Activated CD8-positive, alpha-beta memory T cell treated with anti-CD3 and anti-CD28 coated beads for 24 hours (primary cell): ENCODE data around the gene GADD45G.

Experiments used
- DNase-seq: peaks from one replicate; pipeline ENCODE4 v3.0.0-alpha.2; 2020

The GADD45G gene

DNA sequence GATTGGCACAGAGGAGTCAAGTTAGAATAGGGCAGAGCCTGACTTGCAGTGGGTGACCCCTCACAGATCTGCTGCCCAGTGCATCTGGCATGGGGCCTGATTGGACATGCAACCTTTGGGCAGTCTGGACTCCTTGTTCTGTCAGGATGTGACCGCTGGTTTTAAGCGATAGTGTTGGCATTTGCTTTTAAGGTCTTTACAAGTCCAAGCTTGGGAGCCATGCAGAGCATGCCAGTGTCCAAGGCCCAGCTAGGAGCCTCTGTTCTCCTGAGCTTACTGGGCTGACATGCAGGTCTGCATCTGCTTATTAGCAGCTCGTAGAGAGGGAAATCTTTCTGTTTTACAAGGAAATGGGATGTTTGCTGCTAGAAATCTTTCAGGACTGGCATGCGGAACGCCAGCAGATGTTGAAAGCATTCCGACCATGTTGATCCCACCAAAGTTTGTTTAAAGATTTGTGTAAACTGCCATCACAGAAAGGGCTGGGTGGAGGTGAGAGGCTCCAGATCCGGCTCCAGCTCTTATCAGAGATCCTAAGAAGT lies 27.5 kb downstream of the GADD45G start:
- no peak for DNase-seq

DNA sequence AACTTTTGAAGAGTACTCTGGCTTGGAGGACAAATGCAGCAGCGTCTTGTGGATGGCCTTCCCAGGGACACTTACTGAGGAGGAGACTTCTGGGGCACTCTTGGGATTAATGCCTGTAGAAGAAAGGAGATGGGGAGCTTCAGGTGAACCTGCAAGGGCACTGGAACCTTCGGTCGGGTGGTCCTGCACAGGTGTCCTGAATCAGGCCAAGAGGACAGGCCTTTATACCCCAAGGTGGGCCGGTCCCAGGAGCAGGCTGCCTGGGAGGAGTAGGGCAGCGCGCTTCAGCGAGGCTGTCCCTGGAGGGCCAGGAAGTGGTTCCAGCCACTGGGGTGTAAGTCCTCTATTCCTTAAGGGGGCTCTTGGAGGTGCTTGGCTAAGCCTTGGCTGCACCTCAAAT lies 27.9 kb downstream of the GADD45G start:
- DNase-seq, result no peak

GRCh38 chr9:89633404-89633803 lies 28.6 kb downstream of the GADD45G start:
- DNase-seq, result no peak

DNA sequence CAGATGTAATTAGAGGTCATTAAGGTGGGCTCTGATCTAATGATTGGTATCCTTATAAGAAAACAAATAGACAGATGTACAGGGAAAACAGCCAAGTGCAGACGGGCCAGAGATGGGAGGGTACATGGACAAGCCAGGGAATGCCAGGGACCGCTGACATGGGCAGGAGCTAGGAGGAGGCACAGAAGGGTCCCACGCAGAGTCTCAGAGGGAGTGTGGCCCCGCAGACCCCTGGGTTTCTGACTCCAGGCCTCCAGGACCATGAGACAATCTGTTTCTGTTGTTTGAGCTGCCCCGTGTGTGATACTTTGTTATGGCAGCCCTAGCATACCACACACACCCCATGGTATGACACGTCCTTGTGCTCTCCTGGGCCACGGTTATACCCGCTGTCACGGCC lies 29.1 kb downstream of the GADD45G start:
- DNase-seq, result no peak

DNA sequence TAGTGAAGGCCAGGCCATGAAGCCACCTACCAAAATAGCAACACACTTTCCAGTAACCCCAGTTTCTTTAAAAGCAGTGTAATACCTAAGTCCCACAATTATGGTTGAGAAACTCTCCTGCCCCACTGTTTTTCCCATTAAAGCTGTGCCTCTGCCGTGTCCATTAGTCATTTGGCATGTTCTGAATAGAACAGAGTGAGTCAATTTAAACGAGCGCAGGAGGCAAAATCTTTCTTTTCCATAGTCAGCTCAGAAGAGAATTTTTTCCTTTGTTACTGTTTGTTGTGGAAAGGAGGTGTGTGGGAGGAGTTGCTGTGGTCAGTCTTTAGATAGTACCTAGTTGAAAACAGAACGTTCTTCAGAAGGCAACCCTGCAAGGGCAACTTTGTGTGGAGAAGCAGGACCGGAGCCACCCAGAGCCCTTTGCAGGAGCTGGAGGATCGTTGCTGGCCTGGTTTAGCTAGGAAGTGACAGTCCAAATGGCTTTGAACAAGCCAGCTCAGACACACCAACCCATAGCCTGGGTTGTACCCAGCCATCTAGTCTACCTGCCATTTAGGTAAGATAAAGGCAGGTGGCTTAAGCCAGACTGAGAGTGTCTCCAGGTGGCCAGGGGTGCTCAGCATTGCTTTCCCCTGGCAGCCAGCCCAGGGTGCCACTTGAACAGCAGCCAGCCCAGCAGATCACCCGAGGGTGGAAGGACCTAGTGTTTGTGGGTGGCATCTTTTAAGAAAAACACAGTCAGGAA lies 30.4 kb downstream of the GADD45G start:
- no peak for DNase-seq

DNA sequence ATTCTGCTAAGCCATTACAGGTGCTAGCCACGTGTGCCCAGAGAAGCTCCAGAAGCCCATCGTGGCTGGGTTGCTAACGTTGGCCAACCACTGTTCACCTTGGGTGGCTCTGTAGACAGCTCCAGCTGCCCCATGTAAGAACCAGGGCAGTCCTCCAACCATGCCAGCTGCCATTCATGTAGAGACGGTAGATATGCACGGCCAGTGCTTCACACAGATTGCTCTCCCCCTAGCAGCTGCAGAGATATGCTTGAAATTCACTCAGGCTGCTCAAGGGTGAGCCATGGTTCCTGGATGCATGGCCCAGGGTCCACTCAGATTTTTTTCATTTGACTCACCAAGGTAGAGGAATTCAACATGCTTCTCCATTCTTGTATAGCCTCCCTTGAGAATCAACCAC lies 31.0 kb downstream of the GADD45G start:
- no peak for DNase-seq

- DNase-seq, result no peak
Observed at GRCh38 chr9:89637787-89638186, 33.0 kb downstream of the GADD45G start.

DNA sequence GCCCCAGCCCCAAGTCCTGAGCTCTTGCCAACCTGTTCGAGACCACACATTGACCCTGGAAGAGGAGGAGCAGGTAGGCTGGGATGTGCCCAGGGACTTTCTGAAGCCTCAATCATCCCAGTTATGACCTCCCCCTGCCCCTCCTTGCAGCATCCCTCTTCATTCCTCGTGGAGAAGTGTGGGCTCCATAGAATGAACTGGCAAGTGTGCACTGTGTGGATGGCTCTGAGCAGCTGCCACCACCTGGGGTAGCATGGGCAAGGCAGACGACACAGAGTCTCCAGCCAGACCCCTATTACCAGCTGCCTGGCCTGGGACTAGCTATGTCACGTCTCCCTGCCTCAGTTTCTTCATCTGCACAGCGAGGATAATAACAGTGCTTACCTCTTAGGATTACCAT lies 33.5 kb downstream of the GADD45G start:
- DNase-seq, result no peak

GRCh38 chr9:89638893-89639292 lies 34.1 kb downstream of the GADD45G start:
- DNase-seq, result no peak

- no peak for DNase-seq
Observed at GRCh38 chr9:89639367-89639795, 34.6 kb downstream of the GADD45G start.

- no peak for DNase-seq
Observed at GRCh38 chr9:89639961-89640360, 35.1 kb downstream of the GADD45G start.

GRCh38 chr9:89640361-89640760 lies 35.5 kb downstream of the GADD45G start:
- DNase-seq, result no peak

- no peak for DNase-seq
Observed at GRCh38 chr9:89640801-89641200, 36.0 kb downstream of the GADD45G start.

GRCh38 chr9:89641980-89642379 lies 37.2 kb downstream of the GADD45G start:
- DNase-seq, result no peak

GRCh38 chr9:89642789-89643188 lies 38.0 kb downstream of the GADD45G start:
- DNase-seq, result no peak

DNA sequence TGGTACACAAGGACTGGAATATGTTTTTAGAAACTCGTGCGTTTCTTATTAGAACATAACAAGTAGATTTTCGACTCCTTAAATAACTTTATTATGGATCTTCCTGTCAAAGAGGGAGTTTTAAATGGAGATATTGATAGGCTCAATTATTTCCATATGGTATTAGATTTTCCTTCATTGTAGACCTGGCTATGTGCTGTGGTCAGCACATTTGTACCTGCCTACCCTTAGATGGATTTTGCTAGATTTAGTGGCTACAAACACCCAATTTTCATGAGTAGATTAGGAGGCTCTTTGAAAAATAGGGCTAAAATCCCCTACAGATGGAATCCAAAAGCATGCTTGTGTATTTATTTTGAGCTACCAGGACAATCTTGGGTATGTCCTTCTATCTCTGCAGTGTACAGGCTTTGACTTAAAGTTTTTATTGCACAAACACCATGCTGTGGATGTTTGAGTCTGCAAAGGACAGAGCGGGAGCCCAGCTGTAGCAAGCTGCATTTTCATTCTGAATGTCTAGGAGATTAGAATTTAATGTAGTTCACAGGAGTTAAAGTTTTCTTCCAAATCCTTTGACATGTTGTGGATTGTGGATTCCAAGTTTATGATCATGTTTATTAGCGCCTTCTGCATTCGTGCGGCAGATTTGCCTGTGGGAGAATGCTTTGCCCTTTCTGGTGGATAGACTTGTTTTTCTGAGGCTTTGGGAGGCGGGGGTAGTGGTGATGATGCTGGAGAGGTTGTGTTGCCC lies 41.6 kb downstream of the GADD45G start:
- DNase-seq, result no peak

GRCh38 chr9:89647366-89648128 lies 42.7 kb downstream of the GADD45G start:
- no peak for DNase-seq

- DNase-seq, result no peak
Observed at GRCh38 chr9:89648247-89649000, 43.6 kb downstream of the GADD45G start.

DNA sequence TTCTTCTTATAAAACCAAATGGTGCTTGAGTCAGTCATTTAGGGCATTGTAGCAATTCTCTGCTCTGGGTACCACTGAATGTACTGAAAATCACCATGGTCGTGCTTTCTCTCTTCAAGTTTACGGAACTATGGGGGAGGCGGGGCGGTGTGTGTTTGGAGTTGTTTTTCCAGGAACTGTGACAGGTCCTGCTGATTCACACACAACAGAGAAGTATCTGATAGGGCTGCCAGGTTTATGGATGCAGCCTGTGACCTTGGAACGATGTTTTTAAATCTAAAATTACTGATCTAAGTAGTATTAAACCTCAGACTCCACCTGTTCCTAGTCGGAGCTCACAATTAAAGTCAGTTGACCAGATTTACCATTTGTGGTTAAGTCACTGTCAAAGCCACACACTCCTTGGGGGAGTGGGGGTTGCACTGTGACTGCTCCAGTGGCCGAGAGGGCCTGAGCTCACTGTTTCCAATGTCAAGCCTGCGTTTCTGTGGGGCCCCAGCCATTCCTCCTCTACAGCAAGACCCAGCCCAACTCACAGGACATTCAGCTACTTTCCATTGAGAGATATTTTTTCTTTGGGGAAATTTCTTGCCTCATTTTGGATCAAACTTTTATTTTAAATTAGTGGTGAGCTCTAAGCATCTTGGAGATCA lies 44.4 kb downstream of the GADD45G start:
- no peak for DNase-seq

- no peak for DNase-seq
Observed at GRCh38 chr9:89654025-89654662, 49.3 kb downstream of the GADD45G start.
